Measurements from ENCODE around the gene ZNF189.

ZNF189 gene

DNA sequence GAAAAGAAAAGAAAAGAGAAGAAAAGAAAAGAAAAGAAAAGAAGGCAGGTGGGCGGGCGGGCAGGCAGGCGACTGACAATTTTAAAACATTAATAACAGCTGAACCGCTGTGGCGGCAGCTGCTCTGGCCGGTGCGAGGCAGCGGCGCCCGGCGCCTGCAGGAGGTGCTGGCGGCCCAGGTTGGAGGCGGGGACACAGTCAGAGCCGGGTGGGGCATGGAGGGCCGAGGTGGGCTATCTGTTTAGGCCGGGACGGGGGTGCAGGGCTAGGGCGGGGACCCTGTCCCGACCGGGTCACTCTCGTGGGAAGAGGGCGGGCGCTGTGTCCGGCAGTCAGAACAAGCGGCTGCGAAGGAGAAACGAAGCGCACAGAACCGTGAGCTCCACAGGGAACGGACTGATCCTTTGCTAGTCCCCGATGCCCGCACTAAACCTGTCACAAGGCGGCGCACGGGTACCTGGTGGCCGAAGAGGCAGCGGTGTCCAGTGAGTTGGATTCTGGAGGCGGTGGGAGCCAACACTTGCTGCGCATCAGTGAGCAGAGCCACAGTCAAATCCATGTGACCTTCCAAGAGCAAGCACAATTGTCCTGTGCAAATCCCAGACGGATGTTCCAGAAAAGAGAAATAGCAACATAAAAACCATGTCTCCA is 50.5 kb downstream of the ZNF189 start:
- DNase-seq (ENCODE audit: low spot score) (peak; percentile 44), FAIRE-seq (no peak)

- DNase-seq (ENCODE audit: low spot score) = no peak
- FAIRE-seq = no peak
These were observed 52.3 kb downstream of the ZNF189 start for GRCh38 chr9:101450931-101451330.

DNA sequence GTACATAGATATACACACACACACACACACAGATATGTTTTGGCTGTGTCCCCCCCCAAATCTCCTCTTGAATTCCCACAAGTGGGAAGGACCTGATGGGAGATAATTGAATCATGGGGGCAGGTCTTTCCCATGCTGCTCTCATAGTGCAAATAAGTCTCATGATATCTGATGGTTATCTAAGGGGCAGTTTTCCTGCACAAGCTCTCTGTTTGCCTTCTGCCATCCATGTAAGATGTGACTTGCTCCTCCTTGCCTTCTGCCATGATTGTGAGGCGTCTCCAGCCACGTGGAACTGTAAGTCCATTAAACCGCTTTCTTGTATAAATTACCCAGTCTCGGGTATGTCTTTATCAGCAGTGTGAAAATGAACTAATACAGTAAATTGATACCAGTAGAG is 52.8 kb downstream of the ZNF189 start:
- no peak for FAIRE-seq
- DNase-seq (ENCODE audit: low spot score) = no peak

- FAIRE-seq (no peak), DNase-seq (ENCODE audit: low spot score) (no peak)
These were observed 55.3 kb downstream of the ZNF189 start for GRCh38 chr9:101453776-101454570.

DNA sequence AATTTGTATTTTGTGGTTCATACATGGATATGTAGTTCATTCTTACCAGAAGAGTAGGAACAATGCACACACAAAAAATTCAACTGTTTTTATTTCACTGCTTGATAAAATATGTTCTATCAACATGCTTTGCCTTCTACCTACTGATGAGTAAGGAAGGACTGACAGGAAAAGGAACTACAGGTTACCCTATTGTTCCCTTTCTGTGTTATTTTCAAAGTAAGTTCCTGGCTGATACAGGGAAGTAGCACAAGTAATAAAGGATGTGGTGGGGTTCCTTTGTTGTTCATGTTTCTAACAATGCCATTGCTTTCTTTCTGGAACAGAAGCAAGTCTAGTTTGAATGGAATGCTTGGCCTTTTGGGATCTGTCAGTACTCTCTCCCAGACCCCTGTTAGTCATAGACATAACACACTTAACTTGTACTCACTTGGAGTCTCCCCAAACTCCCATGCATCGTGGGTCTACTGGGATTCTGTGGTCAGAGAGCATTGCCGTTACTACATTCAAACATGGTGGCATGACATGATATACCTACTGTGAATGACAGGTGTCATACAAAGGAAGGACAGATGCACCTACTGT is 57.1 kb downstream of the ZNF189 start:
- FAIRE-seq (no peak), DNase-seq (ENCODE audit: low spot score) (no peak)

DNA sequence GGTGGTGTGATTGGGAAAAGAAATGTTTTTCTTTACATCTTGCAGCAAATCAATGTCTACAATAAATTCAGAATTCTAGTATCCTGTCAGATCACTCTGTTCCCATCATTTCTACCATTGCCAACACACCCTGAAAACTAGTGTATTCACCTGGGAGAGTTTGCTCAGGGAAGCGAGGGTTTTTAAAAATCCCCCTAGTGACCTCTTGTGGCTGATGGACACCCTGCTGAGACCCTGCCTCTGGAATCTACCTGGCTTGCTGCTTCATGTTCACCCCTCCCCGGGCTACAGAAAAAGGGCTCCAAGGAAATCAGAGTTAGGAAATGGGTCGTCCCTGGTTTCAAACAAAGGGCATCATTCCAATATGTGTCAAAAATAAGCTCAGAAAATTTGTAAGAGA is 58.4 kb downstream of the ZNF189 start:
- no peak for DNase-seq (ENCODE audit: low spot score)
- no peak for FAIRE-seq

DNA sequence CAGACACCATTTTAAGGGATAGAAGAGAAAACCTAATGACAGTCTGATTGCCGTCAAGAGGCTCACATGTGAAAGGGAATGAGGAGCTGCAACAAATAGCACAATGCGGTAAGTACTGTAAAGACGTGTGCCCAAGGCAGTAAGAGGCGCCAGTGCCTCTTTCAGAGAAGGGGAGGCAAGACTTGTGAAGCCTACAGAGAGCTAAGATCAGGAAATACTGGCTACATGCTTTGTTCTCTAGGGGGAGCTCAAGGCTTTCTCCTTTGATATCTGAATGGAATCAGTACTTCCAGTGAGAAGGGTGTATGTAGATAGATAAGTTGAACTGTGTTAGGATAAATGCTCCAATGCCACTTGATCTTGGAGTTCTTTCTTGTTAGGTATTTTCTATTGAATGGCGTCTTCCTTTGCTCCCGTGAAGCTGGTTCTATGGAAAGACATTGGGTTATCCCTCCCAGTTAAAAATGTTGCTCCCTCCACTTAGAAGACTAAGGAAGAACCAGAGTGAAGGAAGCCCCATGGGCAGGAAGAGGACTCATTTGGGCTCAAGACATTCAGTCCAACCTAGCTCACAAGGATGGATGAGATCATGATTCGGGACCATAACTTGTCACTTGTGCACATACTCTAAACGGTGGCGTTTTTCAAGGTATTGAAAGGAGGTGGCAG is 60.4 kb downstream of the ZNF189 start:
- DNase-seq (ENCODE audit: low spot score) = peak; percentile 49
- FAIRE-seq = no peak
